ENCODE measurements around the gene HDAC4.

Gene HDAC4

GRCh38 chr2:239326831-239327535 is 73.8 kb downstream of the HDAC4 start:
- DNase-seq, result peak; percentile 82

GRCh38 chr2:239324456-239324855 is 76.4 kb downstream of the HDAC4 start:
- DNase-seq, result no peak

GRCh38 chr2:239323447-239323846 is 77.4 kb downstream of the HDAC4 start:
- DNase-seq, result peak; percentile 16

GRCh38 chr2:239322416-239323086 is 78.3 kb downstream of the HDAC4 start:
- peak; percentile 66 for DNase-seq

- DNase-seq, result peak; percentile 71
Observed at GRCh38 chr2:239321596-239322415, 79.0 kb downstream of the HDAC4 start.

GRCh38 chr2:239318790-239319661 is 81.8 kb downstream of the HDAC4 start:
- DNase-seq, result peak; percentile 35

- DNase-seq, result no peak
Observed at GRCh38 chr2:239318151-239318611, 82.6 kb downstream of the HDAC4 start.

GRCh38 chr2:239316562-239317465 is 84.0 kb downstream of the HDAC4 start:
- DNase-seq, result peak; percentile 0

- peak; percentile 2 for DNase-seq
Observed at GRCh38 chr2:239315308-239315707, 85.5 kb downstream of the HDAC4 start.

- DNase-seq, result peak; percentile 0
Observed at GRCh38 chr2:239313776-239314175, 87.0 kb downstream of the HDAC4 start.

- no peak for DNase-seq
Observed at GRCh38 chr2:239312741-239313667, 87.8 kb downstream of the HDAC4 start.

- DNase-seq, result no peak
Observed at GRCh38 chr2:239312081-239312511, 88.7 kb downstream of the HDAC4 start.

- peak; percentile 0 for DNase-seq
Observed at GRCh38 chr2:239311132-239312040, 89.4 kb downstream of the HDAC4 start.

GRCh38 chr2:239310401-239311061 is 90.3 kb downstream of the HDAC4 start:
- peak; percentile 0 for DNase-seq

GRCh38 chr2:239309398-239310245 is 91.2 kb downstream of the HDAC4 start:
- peak; percentile 0 for DNase-seq

GRCh38 chr2:239308661-239309397 is 92.0 kb downstream of the HDAC4 start:
- peak; percentile 1 for DNase-seq
